NCI-H1694 treated with DMSO at 0.1 percent for 48 hours (cell line): ENCODE results near the gene GNB3.
A peak's percentile ranks its signal among the peaks of the same experiment; 100 is the strongest.
"Not testable (repeated sequence)": the region's sequence is repeated elsewhere in the genome, so short reads cannot be mapped to it uniquely, and the experiment has no call there.

Experiments
- DNase-seq: peaks from one replicate; lab custom pipeline; 2025; lab: John Stamatoyannopoulos, UW

Gene GNB3

GRCh38 chr12:6883683-6884082 is 43.0 kb downstream of the GNB3 start:
- DNase-seq, result no peak

- DNase-seq, result no peak
These were observed 43.8 kb downstream of the GNB3 start for GRCh38 chr12:6884539-6884938.

GRCh38 chr12:6886206-6886999 is 45.7 kb downstream of the GNB3 start:
- DNase-seq, result not testable (repeated sequence)

- DNase-seq, result no peak
These were observed 46.7 kb downstream of the GNB3 start for GRCh38 chr12:6887460-6887859.

GRCh38 chr12:6888360-6888759 is 47.6 kb downstream of the GNB3 start:
- no peak for DNase-seq

- not testable (repeated sequence) for DNase-seq
These were observed 48.1 kb downstream of the GNB3 start for GRCh38 chr12:6888794-6889193.

- DNase-seq, result not testable (repeated sequence)
These were observed 49.2 kb downstream of the GNB3 start for GRCh38 chr12:6889775-6890573.

- peak; percentile 96 for DNase-seq
These were observed 50.3 kb downstream of the GNB3 start for GRCh38 chr12:6890789-6891645.

GRCh38 chr12:6891646-6892001 is 50.9 kb downstream of the GNB3 start:
- DNase-seq, result no peak

GRCh38 chr12:6892683-6893082 is 52.0 kb downstream of the GNB3 start:
- not testable (repeated sequence) for DNase-seq

- no peak for DNase-seq
These were observed 53.6 kb downstream of the GNB3 start for GRCh38 chr12:6894321-6894720.
